RWPE1 (cell line): ENCODE results near the gene CCDC87.
"Not testable (repeated sequence)": the region's sequence is repeated elsewhere in the genome, so short reads cannot be mapped to it uniquely, and the experiment has no call there.

ENCODE experiments used
- CTCF ChIA-PET: fragments of 350-600 bp; sonication (Branson Sonifier 250); formaldehyde crosslinking; extraction: SDS; loops from one replicate; lab custom pipeline; 2021; lab: Yijun Ruan, JAX
- POLR2A ChIA-PET: fragments of 400-600 bp; formaldehyde crosslinking; extraction: SDS; loops from one replicate; lab custom pipeline; 2020; ENCODE audit warnings: antibody characterized with exemption; ENCODE audit not compliant: low non-redundant PET; lab: Yijun Ruan, JAX
- DNase-seq: peaks from one replicate; pipeline ENCODE4 v3.0.0; 2012; ENCODE audit warnings: low spot score
- H3K27ac ChIP-seq: fragments of 450-650 bp; 2 replicates; pipeline ENCODE4 v1.5.1; 2017
- TF ChIP-seq, protein P1 (sequence below): fragments of 450-650 bp; conservative IDR thresholded peaks from 2 replicates; pipeline ENCODE4 v1.5.1; 2017; ENCODE audit warnings: low read depth, mild to moderate bottlenecking

Gene CCDC87

DNA sequence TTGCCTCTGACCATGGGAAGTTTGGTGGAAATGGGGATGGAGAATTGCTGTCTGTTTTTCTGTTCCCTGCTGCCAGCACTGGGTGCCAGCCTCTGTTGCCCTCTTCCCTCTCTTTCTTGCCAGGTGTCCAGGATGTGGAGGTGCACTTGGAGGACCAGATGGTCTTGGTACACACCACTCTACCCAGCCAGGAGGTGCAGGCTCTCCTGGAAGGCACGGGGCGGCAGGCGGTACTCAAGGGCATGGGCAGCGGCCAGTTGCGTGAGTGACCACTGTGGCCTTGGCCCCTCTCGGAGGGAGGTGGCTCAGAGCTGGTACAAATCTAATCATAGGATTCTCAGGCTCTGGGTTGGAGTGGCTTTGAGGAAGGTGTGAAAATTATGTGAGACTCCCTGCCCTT is 6.1 kb upstream of the CCDC87 start:
- DNase-seq: no peak
- H3K27ac ChIP-seq: no peak overlapping the region
- POLR2A ChIA-PET: no interaction called here

GRCh38 chr11:66595245-66595904 is 2.5 kb upstream of the CCDC87 start:
- TF ChIP-seq, protein P1, sequence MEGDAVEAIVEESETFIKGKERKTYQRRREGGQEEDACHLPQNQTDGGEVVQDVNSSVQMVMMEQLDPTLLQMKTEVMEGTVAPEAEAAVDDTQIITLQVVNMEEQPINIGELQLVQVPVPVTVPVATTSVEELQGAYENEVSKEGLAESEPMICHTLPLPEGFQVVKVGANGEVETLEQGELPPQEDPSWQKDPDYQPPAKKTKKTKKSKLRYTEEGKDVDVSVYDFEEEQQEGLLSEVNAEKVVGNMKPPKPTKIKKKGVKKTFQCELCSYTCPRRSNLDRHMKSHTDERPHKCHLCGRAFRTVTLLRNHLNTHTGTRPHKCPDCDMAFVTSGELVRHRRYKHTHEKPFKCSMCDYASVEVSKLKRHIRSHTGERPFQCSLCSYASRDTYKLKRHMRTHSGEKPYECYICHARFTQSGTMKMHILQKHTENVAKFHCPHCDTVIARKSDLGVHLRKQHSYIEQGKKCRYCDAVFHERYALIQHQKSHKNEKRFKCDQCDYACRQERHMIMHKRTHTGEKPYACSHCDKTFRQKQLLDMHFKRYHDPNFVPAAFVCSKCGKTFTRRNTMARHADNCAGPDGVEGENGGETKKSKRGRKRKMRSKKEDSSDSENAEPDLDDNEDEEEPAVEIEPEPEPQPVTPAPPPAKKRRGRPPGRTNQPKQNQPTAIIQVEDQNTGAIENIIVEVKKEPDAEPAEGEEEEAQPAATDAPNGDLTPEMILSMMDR: no peak
- DNase-seq: no peak
- CTCF ChIA-PET: no interaction called here
- POLR2A ChIA-PET: no interaction called here
- H3K27ac ChIP-seq: peak overlapping the region; percentile 29

More for the DNA sequence above, 6.1 kb upstream of the CCDC87 start:
- CTCF ChIA-PET: interaction anchor here (0.6 kb wide), 2 partner anchors 9 to 13 kb away, joined by 3 read pairs; no protein-coding TSS in a partner anchor
- TF ChIP-seq, protein P1: no peak

- no peak for DNase-seq
- peak overlapping the region; percentile 73 for H3K27ac ChIP-seq
- POLR2A ChIA-PET: interaction anchor here (0.6 kb wide), 1 partner anchor 66 kb away, joined by 8 read pairs; no protein-coding TSS in a partner anchor
- CTCF ChIA-PET: interaction anchor here (0.5 to 0.6 kb wide), 2 partner anchors 63 to 285 kb away, joined by 3 to 4 read pairs; no protein-coding TSS in a partner anchor
- TF ChIP-seq, protein P1: no peak
Measured at GRCh38 chr11:66593650-66594049, 787 bp upstream of the CCDC87 start.

DNA sequence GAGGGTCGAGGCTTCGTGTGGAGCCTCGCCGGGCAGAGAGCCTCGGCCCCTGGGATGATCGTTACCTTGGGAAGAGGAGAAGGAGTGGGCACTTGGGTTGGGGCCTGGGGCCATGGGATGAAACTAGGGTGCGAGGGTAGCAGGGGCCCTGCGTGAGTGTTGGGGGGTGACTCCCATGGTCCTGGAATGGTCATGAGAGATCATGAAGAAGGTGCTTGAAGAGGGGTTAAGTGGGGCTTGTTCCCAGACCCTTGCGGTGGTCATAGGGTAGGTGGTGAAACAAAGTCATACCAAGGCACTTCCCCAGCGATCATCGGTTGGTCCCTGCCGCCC is 406 bp upstream of the CCDC87 start:
- H3K27ac ChIP-seq: peak overlapping the region; percentile 73
- no peak for DNase-seq
- POLR2A ChIA-PET: interaction anchor here (0.6 kb wide), 1 partner anchor 66 kb away, joined by 8 read pairs; no protein-coding TSS in a partner anchor
- CTCF ChIA-PET: interaction anchor here (0.5 to 1.5 kb wide), 7 partner anchors 23 to 285 kb away, joined by 3 to 5 read pairs (median 4); partner anchors contain the start of genes ACTN3, RBM14 and ZDHHC24
- TF ChIP-seq, protein P1: no peak

GRCh38 chr11:66591175-66591574 is 1.7 kb downstream of the CCDC87 start:
- TF ChIP-seq, protein P1: no peak
- no peak overlapping the region for H3K27ac ChIP-seq
- ChIA-PET CTCF (interaction anchor here (0.7 kb wide), 1 partner anchor 243 kb away, joined by 3 read pairs; no protein-coding TSS in a partner anchor), POLR2A (no interaction called here)
- DNase-seq: no peak

- CTCF ChIA-PET: interaction anchor here (0.6 to 1.2 kb wide), 5 partner anchors 10 to 188 kb away, joined by 3 to 7 read pairs (median 3); partner anchors contain the start of gene DPP3
- POLR2A ChIA-PET: interaction anchor here (0.9 kb wide), 1 partner anchor 26 kb away, joined by 4 read pairs; no protein-coding TSS in a partner anchor
Measured at GRCh38 chr11:66589996-66590675, 2.7 kb downstream of the CCDC87 start.

GRCh38 chr11:66589315-66589714 is 3.5 kb downstream of the CCDC87 start:
- CTCF ChIA-PET: interaction anchor here (0.7 to 1.2 kb wide), 2 partner anchors 48 to 89 kb away, joined by 3 to 7 read pairs; no protein-coding TSS in a partner anchor
- H3K27ac ChIP-seq, DNase-seq, POLR2A ChIA-PET: not testable (repeated sequence)

More at GRCh38 chr11:66589996-66590675, 2.7 kb downstream of the CCDC87 start:
- DNase-seq: no peak
- H3K27ac ChIP-seq: no peak overlapping the region
- TF ChIP-seq, protein P1: no peak
